ENCODE results near the gene WNK4.

DNA sequence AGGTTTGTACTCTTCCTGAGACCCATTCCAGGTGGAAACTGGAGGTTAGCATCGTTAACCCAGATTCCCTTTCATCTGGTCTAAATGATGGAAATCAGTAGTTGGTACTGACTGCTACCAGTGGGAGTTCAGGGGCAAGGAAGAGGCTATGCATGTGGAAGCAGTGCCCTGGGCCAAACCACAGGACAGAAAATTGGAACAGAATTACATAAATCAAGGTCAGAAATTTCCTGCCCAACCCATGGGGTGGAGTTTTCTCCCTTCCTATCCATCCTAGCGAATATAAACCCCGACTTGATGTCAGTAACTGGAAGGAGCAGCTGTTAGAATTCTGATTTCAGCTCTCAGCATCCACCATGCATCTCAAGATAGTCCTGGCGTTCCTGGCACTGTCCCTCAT is 63.9 kb downstream of the WNK4 start, which contains the start of gene AOC2:
- TF ChIP-seq, protein P1, sequence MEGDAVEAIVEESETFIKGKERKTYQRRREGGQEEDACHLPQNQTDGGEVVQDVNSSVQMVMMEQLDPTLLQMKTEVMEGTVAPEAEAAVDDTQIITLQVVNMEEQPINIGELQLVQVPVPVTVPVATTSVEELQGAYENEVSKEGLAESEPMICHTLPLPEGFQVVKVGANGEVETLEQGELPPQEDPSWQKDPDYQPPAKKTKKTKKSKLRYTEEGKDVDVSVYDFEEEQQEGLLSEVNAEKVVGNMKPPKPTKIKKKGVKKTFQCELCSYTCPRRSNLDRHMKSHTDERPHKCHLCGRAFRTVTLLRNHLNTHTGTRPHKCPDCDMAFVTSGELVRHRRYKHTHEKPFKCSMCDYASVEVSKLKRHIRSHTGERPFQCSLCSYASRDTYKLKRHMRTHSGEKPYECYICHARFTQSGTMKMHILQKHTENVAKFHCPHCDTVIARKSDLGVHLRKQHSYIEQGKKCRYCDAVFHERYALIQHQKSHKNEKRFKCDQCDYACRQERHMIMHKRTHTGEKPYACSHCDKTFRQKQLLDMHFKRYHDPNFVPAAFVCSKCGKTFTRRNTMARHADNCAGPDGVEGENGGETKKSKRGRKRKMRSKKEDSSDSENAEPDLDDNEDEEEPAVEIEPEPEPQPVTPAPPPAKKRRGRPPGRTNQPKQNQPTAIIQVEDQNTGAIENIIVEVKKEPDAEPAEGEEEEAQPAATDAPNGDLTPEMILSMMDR (IDR thresholded peaks at IDR 0.05), result no peak
- TF ChIP-seq POLR2A (IDR thresholded peaks at IDR 0.05), result no peak

Measured in heart left ventricle (tissue), 13 donors.